ENCODE measurements around the gene MRC2.

Gene MRC2

DNA sequence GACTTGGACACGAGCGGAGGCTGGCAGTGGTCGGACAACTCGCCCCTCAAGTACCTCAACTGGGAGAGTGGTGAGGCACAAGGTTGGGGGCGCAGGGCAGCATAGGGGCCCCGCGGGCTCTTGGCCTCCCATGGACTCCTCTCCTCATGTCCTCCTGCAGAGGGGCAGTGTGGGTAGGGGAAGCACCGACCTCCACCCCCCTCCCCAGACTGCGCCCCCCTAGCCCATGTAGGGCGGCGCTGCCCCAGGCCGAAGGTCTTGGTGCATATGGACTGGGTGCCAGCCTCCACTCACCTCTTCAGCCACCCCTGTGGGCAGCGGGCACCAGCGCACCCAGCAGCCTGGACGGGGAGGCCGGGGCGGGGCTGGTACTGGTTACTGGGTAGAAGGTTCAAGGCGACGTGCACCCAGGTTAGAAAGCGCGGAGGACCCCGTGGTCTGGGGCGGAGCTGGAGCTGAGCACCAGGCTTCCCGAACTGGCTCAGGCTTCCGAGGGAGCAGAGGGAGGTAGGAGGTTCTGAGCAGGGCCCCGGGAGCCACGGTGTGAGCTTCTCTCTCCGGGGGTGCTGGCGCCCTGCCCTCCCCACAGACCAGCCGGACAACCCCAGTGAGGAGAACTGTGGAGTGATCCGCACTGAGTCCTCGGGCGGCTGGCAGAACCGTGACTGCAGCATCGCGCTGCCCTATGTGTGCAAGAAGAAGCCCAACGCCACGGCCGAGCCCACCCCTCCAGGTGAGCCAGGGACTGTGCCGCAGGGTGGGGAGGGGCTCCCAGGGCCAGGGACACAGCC, 39.5 kb downstream of the MRC2 start:
- Histone ChIP-seq H3K36me3 (ENCODE audit: insufficient read depth, low read length) (no peaks in the 10 kb centered on the region), H3K4me3 (ENCODE audit: low read length, poor library complexity, severe bottlenecking) (no peak overlapping the region), H3K9me2 (replicated peaks; ENCODE audit: low read depth, low read length) (no peaks in the 10 kb centered on the region), H3K9ac (ENCODE audit: low read depth, low read length, poor library complexity, severe bottlenecking) (no peak overlapping the region), H3K79me2 (ENCODE audit: insufficient read depth, low read length) (no peaks in the 10 kb centered on the region), H3F3A (ENCODE audit: low read depth) (no peaks in the 10 kb centered on the region), H2AFZ (ENCODE audit: low read length) (no peak overlapping the region), H3K4me2 (ENCODE audit: low read depth, low read length, poor library complexity, severe bottlenecking) (no peak overlapping the region), H4K20me1 (ENCODE audit: insufficient read depth, low read length, poor library complexity, severe bottlenecking) (no peaks in the 10 kb centered on the region), H3K4me1 (ENCODE audit: insufficient read depth, low read length, poor library complexity, severe bottlenecking) (no peaks in the 10 kb centered on the region), H3K27me3 (ENCODE audit: insufficient read depth, low read length, poor library complexity, severe bottlenecking) (no peaks in the 10 kb centered on the region), H3K9me3 (ENCODE audit: insufficient read depth, low read depth, low read length) (no peaks in the 10 kb centered on the region)
- TF ChIP-seq EZH2phosphoT487 (IDR thresholded peaks at IDR 0.05; ENCODE audit: borderline replicate concordance) = no peak
- TF ChIP-seq, protein P1, sequence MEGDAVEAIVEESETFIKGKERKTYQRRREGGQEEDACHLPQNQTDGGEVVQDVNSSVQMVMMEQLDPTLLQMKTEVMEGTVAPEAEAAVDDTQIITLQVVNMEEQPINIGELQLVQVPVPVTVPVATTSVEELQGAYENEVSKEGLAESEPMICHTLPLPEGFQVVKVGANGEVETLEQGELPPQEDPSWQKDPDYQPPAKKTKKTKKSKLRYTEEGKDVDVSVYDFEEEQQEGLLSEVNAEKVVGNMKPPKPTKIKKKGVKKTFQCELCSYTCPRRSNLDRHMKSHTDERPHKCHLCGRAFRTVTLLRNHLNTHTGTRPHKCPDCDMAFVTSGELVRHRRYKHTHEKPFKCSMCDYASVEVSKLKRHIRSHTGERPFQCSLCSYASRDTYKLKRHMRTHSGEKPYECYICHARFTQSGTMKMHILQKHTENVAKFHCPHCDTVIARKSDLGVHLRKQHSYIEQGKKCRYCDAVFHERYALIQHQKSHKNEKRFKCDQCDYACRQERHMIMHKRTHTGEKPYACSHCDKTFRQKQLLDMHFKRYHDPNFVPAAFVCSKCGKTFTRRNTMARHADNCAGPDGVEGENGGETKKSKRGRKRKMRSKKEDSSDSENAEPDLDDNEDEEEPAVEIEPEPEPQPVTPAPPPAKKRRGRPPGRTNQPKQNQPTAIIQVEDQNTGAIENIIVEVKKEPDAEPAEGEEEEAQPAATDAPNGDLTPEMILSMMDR (conservative IDR thresholded peaks at IDR 0.05; ENCODE audit: low read length) = no peak

DNA sequence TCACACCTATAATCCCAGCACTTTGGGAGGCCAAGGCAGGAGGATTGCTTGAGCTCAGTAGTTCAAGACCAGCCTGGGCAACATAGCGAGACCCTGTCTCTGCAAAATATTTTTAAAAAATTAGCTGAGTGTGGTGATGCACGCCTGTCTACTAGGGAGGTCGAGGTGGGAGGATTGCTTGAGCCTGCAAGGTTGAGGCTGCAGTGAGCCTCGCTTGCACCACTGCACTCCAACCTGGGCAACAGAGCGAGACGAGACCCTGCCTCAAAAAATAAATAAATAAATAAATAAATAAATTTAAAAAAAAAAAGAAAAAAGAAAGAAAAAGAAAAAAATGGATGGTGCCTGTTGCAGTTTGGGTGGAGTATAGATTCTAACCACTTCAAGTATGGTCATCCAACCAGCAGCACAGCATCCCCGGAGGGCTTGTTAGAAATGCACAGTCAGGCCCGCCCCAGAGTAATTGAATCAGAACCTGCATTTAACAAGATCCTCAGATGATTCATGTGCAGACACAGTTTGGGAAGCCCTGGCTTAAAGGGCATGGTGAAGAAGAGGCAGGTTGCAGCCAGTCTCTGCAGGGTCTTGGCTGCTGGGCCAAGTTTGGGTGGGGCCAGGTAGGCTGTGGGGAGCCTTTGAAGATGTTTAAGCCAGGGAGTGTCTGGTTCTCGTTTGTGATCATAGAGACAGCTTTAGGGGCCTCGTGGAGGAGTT, 40.8 kb downstream of the MRC2 start:
- Histone ChIP-seq H3K4me1 (ENCODE audit: insufficient read depth, low read length, poor library complexity, severe bottlenecking) (no peaks in the 10 kb centered on the region), H3K9ac (ENCODE audit: low read depth, low read length, poor library complexity, severe bottlenecking) (no peak overlapping the region), H3K9me2 (replicated peaks; ENCODE audit: low read depth, low read length) (no peaks in the 10 kb centered on the region), H3K9me3 (ENCODE audit: insufficient read depth, low read depth, low read length) (no peaks in the 10 kb centered on the region), H3K36me3 (ENCODE audit: insufficient read depth, low read length) (no peaks in the 10 kb centered on the region), H3K4me3 (ENCODE audit: low read length, poor library complexity, severe bottlenecking) (no peak overlapping the region), H3K79me2 (ENCODE audit: insufficient read depth, low read length) (no peaks in the 10 kb centered on the region), H3K27me3 (ENCODE audit: insufficient read depth, low read length, poor library complexity, severe bottlenecking) (no peaks in the 10 kb centered on the region), H3F3A (ENCODE audit: low read depth) (no peaks in the 10 kb centered on the region), H4K20me1 (ENCODE audit: insufficient read depth, low read length, poor library complexity, severe bottlenecking) (no peaks in the 10 kb centered on the region), H2AFZ (ENCODE audit: low read length) (no peak overlapping the region), H3K4me2 (ENCODE audit: low read depth, low read length, poor library complexity, severe bottlenecking) (no peak overlapping the region)
- TF ChIP-seq, protein P1 (conservative IDR thresholded peaks at IDR 0.05; ENCODE audit: low read length) = no peak
- TF ChIP-seq EZH2phosphoT487 (IDR thresholded peaks at IDR 0.05; ENCODE audit: borderline replicate concordance) = no peak

DNA sequence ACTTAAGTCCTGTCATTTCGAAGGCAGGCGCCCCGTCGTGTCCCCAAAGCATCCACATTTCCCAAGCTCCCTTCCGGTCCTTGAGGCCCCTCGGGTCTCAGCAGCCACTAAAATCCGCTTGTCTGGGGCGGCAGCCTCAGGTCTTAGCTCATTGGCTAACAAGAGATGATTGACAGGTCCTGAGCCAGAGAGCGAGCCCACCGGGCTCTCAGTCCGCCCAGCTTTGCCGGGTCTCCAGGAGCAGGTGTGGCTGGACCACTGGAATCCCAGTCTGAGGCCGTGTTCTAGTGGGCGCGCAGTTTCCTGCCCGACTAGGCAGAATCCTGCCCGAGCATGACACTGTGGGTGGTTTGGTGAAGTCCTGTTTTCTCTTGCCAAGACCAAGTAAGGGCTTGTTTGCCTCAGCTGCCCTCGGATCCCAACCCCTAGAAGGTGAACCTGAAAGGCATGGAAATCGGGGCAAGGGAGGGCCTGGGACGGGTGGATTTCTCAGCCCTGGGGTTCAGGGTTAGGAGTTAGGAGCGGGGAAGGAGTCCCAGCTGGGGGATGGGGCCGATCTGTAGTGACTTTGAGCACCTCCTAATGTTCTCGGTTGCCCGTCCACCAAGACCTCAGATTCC, 42.8 kb downstream of the MRC2 start:
- Histone ChIP-seq H3K9me3 (ENCODE audit: insufficient read depth, low read depth, low read length) (no peaks in the 10 kb centered on the region), H4K20me1 (ENCODE audit: insufficient read depth, low read length, poor library complexity, severe bottlenecking) (no peaks in the 10 kb centered on the region), H3K9me2 (replicated peaks; ENCODE audit: low read depth, low read length) (no peaks in the 10 kb centered on the region), H2AFZ (ENCODE audit: low read length) (no peak overlapping the region), H3K79me2 (ENCODE audit: insufficient read depth, low read length) (no peaks in the 10 kb centered on the region), H3K36me3 (ENCODE audit: insufficient read depth, low read length) (no peaks in the 10 kb centered on the region), H3K9ac (ENCODE audit: low read depth, low read length, poor library complexity, severe bottlenecking) (no peak overlapping the region), H3K27me3 (ENCODE audit: insufficient read depth, low read length, poor library complexity, severe bottlenecking) (no peaks in the 10 kb centered on the region), H3F3A (ENCODE audit: low read depth) (no peaks in the 10 kb centered on the region), H3K4me1 (ENCODE audit: insufficient read depth, low read length, poor library complexity, severe bottlenecking) (no peaks in the 10 kb centered on the region), H3K4me2 (ENCODE audit: low read depth, low read length, poor library complexity, severe bottlenecking) (no peak overlapping the region), H3K4me3 (ENCODE audit: low read length, poor library complexity, severe bottlenecking) (no peak overlapping the region)
- TF ChIP-seq, protein P1 (conservative IDR thresholded peaks at IDR 0.05; ENCODE audit: low read length) = no peak
- no peak for TF ChIP-seq EZH2phosphoT487 (IDR thresholded peaks at IDR 0.05; ENCODE audit: borderline replicate concordance)

All from Loucy (cell line).